ENCODE data around the gene RAB11A. TPM values are rescaled to one million over a fixed set of nuclear protein-coding genes. Genes with fewer than 3 reads are reported as not detected.

RAB11A gene
- total RNA-seq, 2 experiments from 2014 or later: 168 to 169 TPM

- Mint-ChIP-seq H3K9me3 (no peaks in the 10 kb centered on the region), H3K27me3 (peaks cover 4% of the 10 kb centered on the region), H3K27ac (no peak overlapping the region), H3K4me3 (no peak overlapping the region), H3K36me3 (ENCODE audit: low read depth) (peaks cover 39% of the 10 kb centered on the region), H3K4me1 (peaks cover 43% of the 10 kb centered on the region)
- no peak for DNase-seq
- ChIA-PET CTCF (no interaction called here), POLR2A (no interaction called here)
These were observed 4.0 kb downstream of the RAB11A start for GRCh38 chr15:65873256-65873655.

- POLR2A ChIA-PET: no interaction called here
- H3K36me3 Mint-ChIP-seq (ENCODE audit: low read depth): peaks cover 42% of the 10 kb centered on the region
- H3K4me1 Mint-ChIP-seq: peaks cover 38% of the 10 kb centered on the region
- DNase-seq: no peak
- no peaks in the 10 kb centered on the region for H3K27me3 Mint-ChIP-seq
- H3K9me3 Mint-ChIP-seq: no peaks in the 10 kb centered on the region
- H3K4me3 Mint-ChIP-seq: no peak overlapping the region
- CTCF ChIA-PET: interaction anchor here (0.6 to 1.6 kb wide), 4 partner anchors 19 to 54 kb away, joined by 3 to 4 read pairs (median 3); no protein-coding TSS in a partner anchor
- no peak overlapping the region for H3K27ac Mint-ChIP-seq
These were observed 6.2 kb downstream of the RAB11A start for GRCh38 chr15:65875458-65875857.

GRCh38 chr15:65877749-65878148, 8.5 kb downstream of the RAB11A start:
- no peaks in the 10 kb centered on the region for H3K27me3 Mint-ChIP-seq
- peaks cover 45% of the 10 kb centered on the region for H3K4me1 Mint-ChIP-seq
- H3K4me3 Mint-ChIP-seq: no peak overlapping the region
- H3K27ac Mint-ChIP-seq: no peak overlapping the region
- POLR2A ChIA-PET: no interaction called here
- H3K36me3 Mint-ChIP-seq (ENCODE audit: low read depth): peaks cover 46% of the 10 kb centered on the region
- DNase-seq: no peak
- no peaks in the 10 kb centered on the region for H3K9me3 Mint-ChIP-seq
- CTCF ChIA-PET: interaction anchor here (1.4 kb wide), 1 partner anchor 14 kb away, joined by 3 read pairs; no protein-coding TSS in a partner anchor

GRCh38 chr15:65881766-65882434, 12.6 kb downstream of the RAB11A start:
- Mint-ChIP-seq H3K27ac (peak overlapping the region; percentile 86), H3K4me1 (peaks cover 63% of the 10 kb centered on the region), H3K9me3 (no peaks in the 10 kb centered on the region), H3K4me3 (peak overlapping the region; percentile 50), H3K27me3 (no peaks in the 10 kb centered on the region), H3K36me3 (ENCODE audit: low read depth) (peaks cover 69% of the 10 kb centered on the region)
- ChIA-PET POLR2A (interaction anchor here (0.6 kb wide), 1 partner anchor 650 kb away, joined by 4 read pairs; no protein-coding TSS in a partner anchor), CTCF (interaction anchor here (0.6 to 1.4 kb wide), 3 partner anchors 11 to 351 kb away, joined by 4 to 7 read pairs (median 4); no protein-coding TSS in a partner anchor)
- peak; percentile 32 for DNase-seq

GRCh38 chr15:65883571-65883970, 14.3 kb downstream of the RAB11A start:
- ChIA-PET CTCF (no interaction called here), POLR2A (no interaction called here)
- Mint-ChIP-seq H3K9me3 (no peaks in the 10 kb centered on the region), H3K4me3 (no peak overlapping the region), H3K27ac (no peak overlapping the region), H3K27me3 (no peaks in the 10 kb centered on the region), H3K4me1 (peaks cover 76% of the 10 kb centered on the region), H3K36me3 (ENCODE audit: low read depth) (peaks cover 73% of the 10 kb centered on the region)
- no peak for DNase-seq

- no peak for DNase-seq
- Mint-ChIP-seq H3K9me3 (no peaks in the 10 kb centered on the region), H3K4me1 (peaks cover 84% of the 10 kb centered on the region), H3K27ac (peak overlapping the region; percentile 46), H3K27me3 (no peaks in the 10 kb centered on the region), H3K4me3 (no peak overlapping the region), H3K36me3 (ENCODE audit: low read depth) (peaks cover 78% of the 10 kb centered on the region)
- CTCF ChIA-PET: interaction anchor here (0.7 to 0.8 kb wide), 2 partner anchors 16 to 194 kb away, joined by 4 read pairs; no protein-coding TSS in a partner anchor
- POLR2A ChIA-PET: no interaction called here
These were observed 15.2 kb downstream of the RAB11A start for GRCh38 chr15:65884511-65884910.

- DNase-seq: no peak
- Mint-ChIP-seq H3K4me1 (peaks cover 84% of the 10 kb centered on the region), H3K36me3 (ENCODE audit: low read depth) (peaks cover 76% of the 10 kb centered on the region), H3K27ac (no peak overlapping the region), H3K27me3 (no peaks in the 10 kb centered on the region), H3K9me3 (no peaks in the 10 kb centered on the region), H3K4me3 (no peak overlapping the region)
- CTCF ChIA-PET: no interaction called here
- POLR2A ChIA-PET: no interaction called here
These were observed 16.5 kb downstream of the RAB11A start for GRCh38 chr15:65885668-65886218.

- Mint-ChIP-seq H3K36me3 (ENCODE audit: low read depth) (peaks cover 76% of the 10 kb centered on the region), H3K4me3 (peak overlapping the region; percentile 5), H3K4me1 (peaks cover 73% of the 10 kb centered on the region), H3K9me3 (no peaks in the 10 kb centered on the region), H3K27me3 (no peaks in the 10 kb centered on the region), H3K27ac (peak overlapping the region; percentile 89)
- CTCF ChIA-PET: no interaction called here
- POLR2A ChIA-PET: no interaction called here
- DNase-seq: peak; percentile 82
These were observed 18.3 kb downstream of the RAB11A start for GRCh38 chr15:65887565-65887964.

- Mint-ChIP-seq H3K4me3 (no peak overlapping the region), H3K27me3 (no peaks in the 10 kb centered on the region), H3K4me1 (peaks cover 59% of the 10 kb centered on the region), H3K36me3 (ENCODE audit: low read depth) (peaks cover 70% of the 10 kb centered on the region), H3K27ac (peak overlapping the region; percentile 89), H3K9me3 (no peaks in the 10 kb centered on the region)
- ChIA-PET CTCF (no interaction called here), POLR2A (no interaction called here)
- DNase-seq: no peak
These were observed 19.7 kb downstream of the RAB11A start for GRCh38 chr15:65888981-65889380.

- H3K9me3 Mint-ChIP-seq: no peaks in the 10 kb centered on the region
- ChIA-PET CTCF (interaction anchor here (1.5 kb wide), 1 partner anchor 17 kb away, joined by 4 read pairs; no protein-coding TSS in a partner anchor), POLR2A (no interaction called here)
- no peaks in the 10 kb centered on the region for H3K27me3 Mint-ChIP-seq
- peaks cover 29% of the 10 kb centered on the region for H3K4me1 Mint-ChIP-seq
- no peak overlapping the region for H3K27ac Mint-ChIP-seq
- H3K36me3 Mint-ChIP-seq (ENCODE audit: low read depth): peaks cover 52% of the 10 kb centered on the region
- DNase-seq: no peak
- H3K4me3 Mint-ChIP-seq: no peak overlapping the region
These were observed 23.8 kb downstream of the RAB11A start for GRCh38 chr15:65893060-65893459.

- H3K9me3 Mint-ChIP-seq: no peaks in the 10 kb centered on the region
- CTCF ChIA-PET: interaction anchor here (0.5 kb wide), 1 partner anchor 29 kb away, joined by 4 read pairs; no protein-coding TSS in a partner anchor
- no peak overlapping the region for H3K4me3 Mint-ChIP-seq
- no peak for DNase-seq
- H3K27ac Mint-ChIP-seq: no peak overlapping the region
- no peaks in the 10 kb centered on the region for H3K27me3 Mint-ChIP-seq
- peaks cover 12% of the 10 kb centered on the region for H3K4me1 Mint-ChIP-seq
- H3K36me3 Mint-ChIP-seq (ENCODE audit: low read depth): peaks cover 48% of the 10 kb centered on the region
- POLR2A ChIA-PET: no interaction called here
These were observed 26.9 kb downstream of the RAB11A start for GRCh38 chr15:65896236-65896635.

GRCh38 chr15:65900488-65900887, 31.2 kb downstream of the RAB11A start:
- no peak overlapping the region for H3K27ac Mint-ChIP-seq
- peaks cover 27% of the 10 kb centered on the region for H3K4me1 Mint-ChIP-seq
- DNase-seq: no peak
- POLR2A ChIA-PET: no interaction called here
- CTCF ChIA-PET: interaction anchor here (1.5 kb wide), 1 partner anchor 10 kb away, joined by 5 read pairs; no protein-coding TSS in a partner anchor
- no peaks in the 10 kb centered on the region for H3K27me3 Mint-ChIP-seq
- no peaks in the 10 kb centered on the region for H3K9me3 Mint-ChIP-seq
- no peak overlapping the region for H3K4me3 Mint-ChIP-seq
- peaks cover 42% of the 10 kb centered on the region for H3K36me3 Mint-ChIP-seq (ENCODE audit: low read depth)

- ChIA-PET POLR2A (no interaction called here), CTCF (interaction anchor here (0.8 to 1.1 kb wide), 2 partner anchors 10 to 15 kb away, joined by 3 read pairs; no protein-coding TSS in a partner anchor)
These were observed 32.0 kb downstream of the RAB11A start for GRCh38 chr15:65901336-65901735.

More at GRCh38 chr15:65901336-65901735, 32.0 kb downstream of the RAB11A start:
- H3K27me3 Mint-ChIP-seq: no peaks in the 10 kb centered on the region
- H3K36me3 Mint-ChIP-seq (ENCODE audit: low read depth): peaks cover 35% of the 10 kb centered on the region
- no peak overlapping the region for H3K27ac Mint-ChIP-seq
- no peak for DNase-seq
- no peaks in the 10 kb centered on the region for H3K9me3 Mint-ChIP-seq
- H3K4me1 Mint-ChIP-seq: peaks cover 24% of the 10 kb centered on the region
- no peak overlapping the region for H3K4me3 Mint-ChIP-seq
